GM18499 (cell line): ENCODE data around the gene CETN2.
"Not testable (repeated sequence)": the region's sequence is repeated elsewhere in the genome, so short reads cannot be mapped to it uniquely, and the experiment has no call there.

Experiments used
- ATAC-seq: cut with Tn5 transposase; IDR thresholded peaks from one replicate; pipeline ENCODE4 v1.9.1; 2021; ENCODE audit warnings: moderate number of reproducible peaks; ENCODE audit not compliant: insufficient read depth, unreplicated experiment

CETN2 gene

DNA sequence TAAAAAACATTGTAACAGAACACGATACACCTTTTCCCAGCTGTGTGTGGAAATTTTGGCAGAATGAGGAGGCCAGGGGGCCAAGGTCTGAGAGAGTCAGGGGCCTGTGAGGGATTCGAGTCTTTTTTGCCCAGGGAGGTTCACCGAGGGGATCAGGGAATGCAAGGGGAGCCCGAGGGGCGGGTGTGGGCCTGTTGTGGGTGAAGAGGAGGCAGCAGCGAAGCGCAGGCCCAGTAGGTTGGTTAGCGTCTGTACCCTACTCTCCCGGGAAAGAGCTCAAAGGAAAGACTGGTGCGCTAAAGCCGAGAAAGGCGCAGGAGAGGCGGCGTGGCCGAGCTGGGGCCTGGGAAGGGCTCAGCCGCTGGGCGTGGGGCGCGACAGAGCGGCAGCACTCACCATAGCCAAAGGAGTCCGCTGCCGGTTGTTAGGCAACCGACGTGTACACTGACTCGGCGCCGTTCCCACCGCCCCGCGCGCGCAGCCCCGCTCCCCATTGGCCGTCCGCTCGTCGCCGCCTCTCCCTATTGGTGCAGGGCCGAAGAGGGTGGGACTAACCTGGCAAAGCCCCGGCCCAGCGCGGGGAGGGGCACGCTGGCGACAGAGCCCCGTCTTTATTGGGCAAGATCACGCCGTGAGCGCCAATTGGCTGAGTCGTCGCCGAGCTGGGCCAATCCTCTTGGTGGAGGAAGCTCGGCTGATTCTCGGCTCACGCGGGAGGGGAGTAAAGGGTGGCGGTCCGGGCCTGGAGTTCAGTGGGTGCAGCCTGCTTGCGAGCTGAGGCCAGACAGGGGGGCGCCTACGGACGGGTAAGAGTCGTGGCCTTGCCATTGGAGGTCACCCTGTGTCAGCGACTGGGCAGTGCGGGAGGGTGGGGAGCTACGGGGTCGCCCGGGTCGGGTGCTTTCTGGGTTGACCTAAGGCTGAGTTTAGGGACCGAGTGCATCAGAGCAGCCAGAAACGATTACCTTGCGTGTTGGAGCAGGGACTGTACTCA is at the start of gene CETN2, which contains the start of gene NSDHL:
Gene CETN2, minus strand, starts transcription at position 446 of the 994 bp plus-strand sequence. Its CDS starts 47 bp downstream, at position 399.
Gene NSDHL, plus strand, starts transcription at position 752 of the 994 bp plus-strand sequence. CDS start 15,262 bp downstream, outside the sequence.
- peak; percentile 97 for ATAC-seq

DNA sequence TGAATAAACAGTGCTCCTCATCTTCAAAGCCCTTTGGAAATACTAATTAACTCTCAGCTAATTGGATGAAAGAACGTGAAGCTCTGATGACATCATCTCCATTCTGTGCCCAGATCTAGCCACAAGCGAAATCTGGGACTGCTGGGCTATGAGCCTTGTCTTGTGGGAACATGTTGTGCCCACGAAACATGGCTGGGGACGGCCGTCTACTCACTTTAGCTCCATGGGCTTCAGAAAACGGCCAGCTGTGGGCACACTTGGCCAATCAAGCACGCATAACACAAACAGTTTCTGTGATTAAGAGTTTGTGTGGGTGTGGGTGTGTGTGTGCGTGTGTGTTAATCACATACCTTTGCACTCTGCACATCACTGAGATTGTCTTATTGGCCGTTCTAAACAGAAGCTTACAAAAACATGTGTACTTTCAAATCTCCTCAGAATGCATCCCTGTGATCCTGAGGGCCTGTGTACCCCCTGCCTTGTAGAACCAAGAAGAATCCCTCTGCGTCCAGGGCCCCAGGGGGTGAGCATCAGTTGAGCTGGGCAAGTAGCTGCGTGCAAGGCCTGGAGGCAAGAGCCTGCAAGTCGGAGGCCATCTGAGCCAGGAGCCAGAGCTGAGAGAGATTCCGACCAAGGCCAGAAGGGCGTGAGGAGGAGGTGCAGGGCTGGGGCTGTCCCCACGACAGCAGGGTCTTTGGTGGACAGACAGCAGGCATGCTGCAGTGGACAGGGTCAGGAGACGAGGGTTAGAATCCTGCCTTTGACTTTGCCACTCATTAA is 48.6 kb upstream of the CETN2 start:
- ATAC-seq, result no peak

- ATAC-seq, result no peak
Measured at GRCh38 chrX:152876931-152877840, 46.6 kb upstream of the CETN2 start.

GRCh38 chrX:152873361-152873760 is 42.8 kb upstream of the CETN2 start:
- ATAC-seq, result no peak

DNA sequence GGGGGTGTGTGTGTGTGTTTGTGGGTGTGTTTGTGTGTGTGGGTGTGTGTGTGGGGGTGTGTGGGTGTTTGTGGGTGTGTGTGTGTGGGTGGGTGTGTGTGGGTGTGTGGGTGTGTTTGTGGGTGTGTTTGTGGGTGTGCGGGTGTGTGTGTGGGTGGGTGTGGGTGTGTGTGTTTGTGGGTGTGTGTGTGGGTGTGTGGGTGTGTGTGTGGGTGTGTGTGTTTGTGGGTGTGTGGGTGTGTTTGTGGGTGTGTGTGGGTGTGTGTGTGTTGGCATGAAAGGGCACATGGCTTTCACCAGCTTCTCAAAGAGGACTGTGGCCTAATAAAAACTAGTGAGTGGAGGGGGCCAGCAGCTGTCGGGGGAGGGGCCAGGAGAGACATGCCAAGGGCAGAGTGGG is 42.0 kb upstream of the CETN2 start:
- no peak for ATAC-seq

GRCh38 chrX:152871260-152871659 is 40.7 kb upstream of the CETN2 start:
- ATAC-seq, result no peak

DNA sequence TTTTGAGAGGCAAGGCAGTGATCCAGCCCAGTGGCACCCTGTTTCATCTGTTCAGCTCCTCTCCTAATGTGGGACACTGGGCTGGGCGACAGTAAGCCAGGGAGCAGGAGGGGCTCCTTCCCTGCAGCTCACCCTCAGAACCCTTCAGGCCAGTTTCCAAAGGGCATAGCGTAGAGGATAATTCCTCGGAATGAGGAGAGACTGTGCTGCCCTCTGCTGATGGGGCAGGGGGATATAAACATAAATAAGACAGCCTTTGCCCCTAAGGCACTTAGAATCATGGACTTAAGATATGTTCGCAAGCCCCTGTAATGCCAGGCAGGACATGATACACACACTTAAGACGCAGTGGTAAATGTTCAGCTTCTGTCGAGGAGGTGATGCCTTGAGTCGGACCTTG is 39.4 kb upstream of the CETN2 start:
- ATAC-seq, result no peak

DNA sequence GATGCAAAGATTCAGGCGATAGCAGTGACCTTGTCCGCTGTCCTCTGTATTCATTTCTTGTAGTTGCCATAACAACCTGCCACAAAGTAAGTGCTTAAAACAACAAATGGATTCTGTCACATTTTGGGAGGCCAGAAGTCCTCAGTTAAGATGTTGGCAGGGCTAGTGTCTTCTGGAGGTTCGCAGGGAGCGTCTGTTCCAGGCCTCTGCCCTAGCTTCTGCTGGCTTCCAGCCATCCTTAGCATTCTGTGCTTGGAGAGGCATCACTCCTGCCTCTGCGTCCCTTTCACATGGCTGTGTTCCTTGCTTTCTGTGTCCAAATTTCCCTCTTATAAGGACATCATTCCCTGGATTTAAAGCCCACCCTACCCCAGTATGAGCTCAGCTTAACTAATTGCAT is 35.8 kb upstream of the CETN2 start:
- no peak for ATAC-seq

DNA sequence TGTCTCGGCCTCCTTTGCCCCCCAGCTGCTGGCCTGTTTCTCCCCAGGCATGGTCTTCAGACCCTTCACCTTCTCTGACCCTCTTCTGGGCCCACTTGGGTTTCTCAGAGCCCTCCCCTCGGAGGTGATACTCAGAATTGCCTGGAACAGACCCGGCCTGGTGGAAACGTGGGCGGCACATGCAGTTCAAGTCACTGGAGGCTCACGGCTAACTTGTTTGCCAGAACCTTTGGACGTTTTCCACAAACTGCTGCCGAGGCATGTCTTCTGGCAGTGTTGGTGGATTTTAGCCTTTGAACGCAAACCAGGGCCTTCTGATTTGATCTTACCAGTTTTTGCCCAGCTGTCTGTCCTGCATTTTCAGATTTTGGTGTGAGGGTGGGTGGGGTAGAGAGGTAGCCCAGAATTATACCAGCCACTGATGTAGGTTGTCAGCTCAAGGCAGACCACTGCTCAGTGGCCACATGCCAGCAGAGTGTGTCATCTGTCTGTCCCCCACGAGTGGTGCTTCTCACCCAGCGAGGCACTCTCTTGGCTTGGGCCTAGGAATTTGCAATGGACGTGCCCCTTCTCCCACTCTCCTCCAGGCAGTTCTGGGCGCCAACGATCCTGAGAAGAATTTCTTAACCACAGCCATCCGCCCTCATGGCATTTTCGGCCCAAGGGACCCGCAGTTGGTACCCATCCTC is 34.8 kb upstream of the CETN2 start:
- no peak for ATAC-seq

DNA sequence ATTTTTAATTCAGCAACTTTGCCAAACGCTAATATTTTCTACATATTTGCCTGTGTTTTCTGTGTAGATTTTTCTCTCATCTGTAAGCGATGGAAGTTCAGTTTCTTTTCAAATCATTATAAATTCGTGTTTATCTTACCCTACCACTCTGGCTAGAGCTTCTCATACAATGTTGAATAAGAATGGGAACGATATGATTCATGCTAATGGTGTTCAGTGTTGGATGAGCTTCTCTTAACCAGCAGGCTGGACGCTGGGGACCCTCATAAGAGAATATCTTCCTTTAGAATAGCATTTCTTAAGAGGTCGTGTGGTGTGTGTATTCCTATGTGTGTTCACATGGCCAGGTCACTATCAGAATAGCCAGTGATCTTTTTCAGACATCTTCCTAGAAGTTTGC is 31.3 kb upstream of the CETN2 start:
- no peak for ATAC-seq

GRCh38 chrX:152861116-152861515 is 30.6 kb upstream of the CETN2 start:
- no peak for ATAC-seq

GRCh38 chrX:152853986-152854385 is 23.4 kb upstream of the CETN2 start:
- no peak for ATAC-seq

- ATAC-seq, result no peak
Measured at GRCh38 chrX:152850465-152850864, 19.9 kb upstream of the CETN2 start.

- ATAC-seq, result no peak
Measured at GRCh38 chrX:152847281-152847680, 16.7 kb upstream of the CETN2 start.

DNA sequence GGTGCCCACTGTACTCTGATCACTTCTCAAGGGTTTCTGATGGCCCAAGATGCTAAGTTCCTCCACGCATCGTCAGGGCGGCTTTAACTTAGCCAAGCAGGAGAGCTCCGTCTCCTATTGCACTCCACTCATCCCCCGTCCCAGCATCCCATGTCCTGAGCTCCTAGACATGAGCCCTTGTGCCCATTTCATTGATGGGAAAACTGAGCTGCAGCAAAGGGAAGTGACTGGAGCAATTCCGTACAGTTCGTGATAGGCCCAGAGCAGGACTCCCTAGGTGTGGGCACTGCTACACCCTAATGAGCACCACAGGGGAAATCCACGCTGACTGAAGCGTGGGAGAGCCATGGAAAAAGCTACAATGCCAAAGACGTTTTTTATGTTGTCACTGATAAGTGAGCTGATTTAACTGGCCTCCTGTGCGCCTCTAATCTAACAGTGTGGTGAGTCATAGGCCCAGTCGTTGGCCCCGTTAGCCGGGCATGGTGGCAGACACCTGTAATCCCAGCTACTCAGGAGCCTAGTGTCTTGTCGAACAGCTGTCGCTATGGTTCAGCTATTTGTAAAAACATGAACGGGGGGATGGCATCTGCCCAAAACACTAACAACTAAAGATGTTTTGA is 15.2 kb upstream of the CETN2 start:
- ATAC-seq, result no peak

DNA sequence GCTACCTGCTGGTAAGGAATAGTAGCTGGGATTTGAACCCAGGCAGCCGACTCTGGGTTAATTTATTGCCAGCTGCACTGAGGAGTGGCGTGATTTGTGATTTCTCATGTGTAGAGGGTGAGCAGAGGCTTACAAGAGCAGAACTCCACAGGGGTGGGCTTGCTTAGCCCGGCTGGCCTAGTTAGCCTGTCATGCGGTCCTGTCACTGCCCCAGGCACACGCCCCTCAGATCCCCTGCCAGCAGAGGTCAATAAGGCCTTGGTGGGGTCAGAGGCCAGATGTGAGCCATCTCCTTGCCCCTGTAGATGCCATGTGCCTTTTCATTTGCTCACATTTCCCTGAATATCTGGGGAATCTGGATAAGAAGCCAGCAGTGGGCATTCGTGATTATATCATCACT is 13.7 kb upstream of the CETN2 start:
- no peak for ATAC-seq

DNA sequence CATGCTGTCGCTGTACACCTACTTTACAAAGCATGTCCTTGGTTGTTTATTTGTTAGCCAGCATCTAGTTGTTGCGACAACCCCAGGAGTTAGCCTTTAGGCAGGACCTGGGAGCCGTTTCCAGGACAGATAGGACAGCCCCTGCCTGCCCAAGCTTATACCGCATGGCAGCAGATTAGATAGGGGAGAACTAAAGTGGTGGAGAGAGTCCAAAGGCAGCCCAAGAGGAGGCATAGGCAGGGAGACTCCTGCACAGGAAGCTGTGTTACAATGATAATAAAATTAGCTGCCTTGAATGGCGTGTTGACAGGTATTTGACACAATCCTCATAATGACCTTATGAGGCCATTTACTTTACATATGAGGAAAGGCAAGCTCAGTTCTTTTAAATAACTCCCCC is 13.3 kb upstream of the CETN2 start:
- ATAC-seq, result no peak

GRCh38 chrX:152842772-152843338 is 12.3 kb upstream of the CETN2 start:
- ATAC-seq, result no peak

DNA sequence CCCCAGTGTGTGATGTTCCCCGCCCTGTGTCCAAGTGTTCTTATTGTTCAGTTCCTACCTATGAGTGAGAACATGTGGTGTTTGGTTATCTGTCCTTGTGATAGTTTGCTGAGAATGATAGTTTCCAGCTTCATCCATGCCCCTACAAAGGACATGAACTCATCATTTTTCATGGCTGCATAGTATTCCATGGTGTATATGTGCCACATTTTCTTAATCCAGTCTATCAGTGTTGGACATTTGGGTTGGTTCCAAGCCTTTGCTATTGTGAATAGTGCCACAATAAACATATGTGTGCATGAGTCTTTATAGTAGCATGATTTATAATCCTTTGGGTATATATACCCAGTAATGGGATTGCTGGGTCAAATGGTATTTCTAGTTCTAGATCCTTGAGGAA is 4.9 kb upstream of the CETN2 start:
- ATAC-seq, result not testable (repeated sequence)
